Eye (tissue), 1 donor: ENCODE measurements around the gene SLC7A9.
"Not testable (repeated sequence)": the region's sequence is repeated elsewhere in the genome, so short reads cannot be mapped to it uniquely, and the experiment has no call there.

Experiments
- DNase-seq: peaks from one replicate; pipeline ENCODE4 v3.0.0-alpha.2; 2015

SLC7A9 gene

GRCh38 chr19:32863301-32863700 lies 6.3 kb downstream of the SLC7A9 start:
- DNase-seq, result no peak

- DNase-seq, result no peak
Measured at GRCh38 chr19:32862741-32863140, 6.8 kb downstream of the SLC7A9 start.

- DNase-seq, result no peak
Measured at GRCh38 chr19:32862173-32862572, 7.4 kb downstream of the SLC7A9 start.

- DNase-seq, result no peak
Measured at GRCh38 chr19:32861596-32861995, 8.0 kb downstream of the SLC7A9 start.

GRCh38 chr19:32859591-32859990 lies 10.0 kb downstream of the SLC7A9 start:
- no peak for DNase-seq

- DNase-seq, result no peak
Measured at GRCh38 chr19:32858559-32858958, 11.0 kb downstream of the SLC7A9 start.

GRCh38 chr19:32858155-32858554 lies 11.4 kb downstream of the SLC7A9 start:
- no peak for DNase-seq

- no peak for DNase-seq
Measured at GRCh38 chr19:32857584-32857983, 12.0 kb downstream of the SLC7A9 start.

GRCh38 chr19:32856818-32857217 lies 12.7 kb downstream of the SLC7A9 start:
- not testable (repeated sequence) for DNase-seq

- no peak for DNase-seq
Measured at GRCh38 chr19:32852216-32852615, 17.4 kb downstream of the SLC7A9 start.

- DNase-seq, result not testable (repeated sequence)
Measured at GRCh38 chr19:32848035-32848434, 21.5 kb downstream of the SLC7A9 start.

GRCh38 chr19:32843716-32844245 lies 25.8 kb downstream of the SLC7A9 start:
- DNase-seq, result no peak

- DNase-seq, result no peak
Measured at GRCh38 chr19:32842061-32842460, 27.5 kb downstream of the SLC7A9 start.

- no peak for DNase-seq
Measured at GRCh38 chr19:32837531-32837930, 32.0 kb downstream of the SLC7A9 start.

- DNase-seq, result not testable (repeated sequence)
Measured at GRCh38 chr19:32833388-32833787, 36.2 kb downstream of the SLC7A9 start.

GRCh38 chr19:32832825-32833224 lies 36.7 kb downstream of the SLC7A9 start:
- DNase-seq, result not testable (repeated sequence)

GRCh38 chr19:32832094-32832493 lies 37.5 kb downstream of the SLC7A9 start:
- not testable (repeated sequence) for DNase-seq

GRCh38 chr19:32831611-32832010 lies 38.0 kb downstream of the SLC7A9 start:
- no peak for DNase-seq

- no peak for DNase-seq
Measured at GRCh38 chr19:32830231-32831014, 39.1 kb downstream of the SLC7A9 start.

- DNase-seq, result no peak
Measured at GRCh38 chr19:32829345-32829896, 40.1 kb downstream of the SLC7A9 start.

- no peak for DNase-seq
Measured at GRCh38 chr19:32828643-32829344, 40.8 kb downstream of the SLC7A9 start.

- DNase-seq, result no peak
Measured at GRCh38 chr19:32828139-32828538, 41.4 kb downstream of the SLC7A9 start.

GRCh38 chr19:32824916-32825608 lies 44.5 kb downstream of the SLC7A9 start:
- DNase-seq, result peak; percentile 43
